Epidermal melanocyte (primary cell): ENCODE results near the gene KCNQ1.

Experiments
- DNase-seq: peaks from one replicate; pipeline ENCODE4 v3.0.0; 2011; ENCODE audit warnings: low spot score; ENCODE audit not compliant: insufficient read length

Gene KCNQ1

GRCh38 chr11:2742201-2742600 is 297.4 kb downstream of the KCNQ1 start:
- DNase-seq = no peak

- DNase-seq = no peak
Observed at GRCh38 chr11:2742611-2743426, 298.0 kb downstream of the KCNQ1 start.

- no peak for DNase-seq
Observed at GRCh38 chr11:2743427-2744110, 298.8 kb downstream of the KCNQ1 start.

- no peak for DNase-seq
Observed at GRCh38 chr11:2744166-2744565, 299.4 kb downstream of the KCNQ1 start.

GRCh38 chr11:2745511-2745910 is 300.7 kb downstream of the KCNQ1 start:
- DNase-seq = no peak

GRCh38 chr11:2746401-2747247 is 301.8 kb downstream of the KCNQ1 start:
- no peak for DNase-seq

- no peak for DNase-seq
Observed at GRCh38 chr11:2747248-2748027, 302.6 kb downstream of the KCNQ1 start.

- DNase-seq = no peak
Observed at GRCh38 chr11:2748061-2748813, 303.4 kb downstream of the KCNQ1 start.

- DNase-seq = no peak
Observed at GRCh38 chr11:2748814-2749554, 304.2 kb downstream of the KCNQ1 start.

- DNase-seq = no peak
Observed at GRCh38 chr11:2750101-2750681, 305.4 kb downstream of the KCNQ1 start.

GRCh38 chr11:2750682-2751522 is 306.1 kb downstream of the KCNQ1 start:
- no peak for DNase-seq

- DNase-seq = no peak
Observed at GRCh38 chr11:2751523-2752203, 306.9 kb downstream of the KCNQ1 start.

GRCh38 chr11:2752204-2752770 is 307.5 kb downstream of the KCNQ1 start:
- no peak for DNase-seq

- no peak for DNase-seq
Observed at GRCh38 chr11:2752923-2753322, 308.1 kb downstream of the KCNQ1 start.

GRCh38 chr11:2754008-2754407 is 309.2 kb downstream of the KCNQ1 start:
- DNase-seq = no peak

- no peak for DNase-seq
Observed at GRCh38 chr11:2755071-2755470, 310.3 kb downstream of the KCNQ1 start.

GRCh38 chr11:2758751-2759150 is 313.9 kb downstream of the KCNQ1 start:
- no peak for DNase-seq
